Calu3 (cell line): ENCODE data around the gene MSI2. TPM values are rescaled to one million over a fixed set of nuclear protein-coding genes. Genes with fewer than 3 reads are reported as not detected.

Experiments
- BruUV-seq: library from RNA; stranded (reverse); fragments of 400-500 nt; replicated peaks from 2 replicates; lab custom pipeline; 2021; lab: Mats Ljungman, UMichigan
- CTCF ChIA-PET: fragments of 300-600 bp; sonication (Branson Sonifier 250); formaldehyde crosslinking; loops from one replicate; lab custom pipeline; 2022; ENCODE audit warnings: antibody characterized with exemption; lab: Charles Lee
- DNase-seq: peaks from one replicate; pipeline ENCODE4 v3.0.0; 2022
- H3K27ac Mint-ChIP-seq: one replicate; pipeline ENCODE4 v1.8.0; 2022; ENCODE audit warnings: mixed read lengths; ENCODE audit not compliant: unreplicated experiment
- H3K27me3 Mint-ChIP-seq: one replicate; pipeline ENCODE4 v1.8.0; 2022; ENCODE audit warnings: mixed read lengths; ENCODE audit not compliant: unreplicated experiment
- H3K36me3 Mint-ChIP-seq: one replicate; pipeline ENCODE4 v1.8.0; 2022; ENCODE audit warnings: mild to moderate bottlenecking, moderate library complexity, mixed read lengths; ENCODE audit not compliant: insufficient read depth, unreplicated experiment
- H3K4me1 Mint-ChIP-seq: one replicate; pipeline ENCODE4 v1.8.0; 2022; ENCODE audit warnings: mild to moderate bottlenecking, low read depth, mixed read lengths; ENCODE audit not compliant: unreplicated experiment
- H3K4me3 Mint-ChIP-seq: one replicate; pipeline ENCODE4 v1.8.0; 2022; ENCODE audit warnings: mild to moderate bottlenecking, low read depth, moderate library complexity, mixed read lengths; ENCODE audit not compliant: unreplicated experiment
- H3K9me3 Mint-ChIP-seq: one replicate; pipeline ENCODE4 v1.8.0; 2022; ENCODE audit warnings: low read depth, mixed read lengths; ENCODE audit not compliant: unreplicated experiment
- intact Hi-C: fragments of 100-400 bp; cut with micrococcal nuclease; formaldehyde crosslinking; loops from one replicate; pipeline ENCODE4 v1.10.0; 2022; ENCODE audit not compliant: unreplicated experiment
- total RNA-seq: library from RNA; stranded (reverse); gene quantifications from 2 replicates; pipeline ENCODE4 v1.2.3, GENCODE V29; 2022
- TF ChIP-seq, protein P1 (sequence below): fragments of 200-600 bp; IDR thresholded peaks from one replicate; pipeline ENCODE4 v1.8.0; 2022; ENCODE audit warnings: antibody characterized with exemption; ENCODE audit not compliant: unreplicated experiment

MSI2 gene
- total RNA-seq, 1 experiment from 2014 or later = 66.4 TPM

- H3K4me3 Mint-ChIP-seq = no peak overlapping the region
- TF ChIP-seq, protein P1, sequence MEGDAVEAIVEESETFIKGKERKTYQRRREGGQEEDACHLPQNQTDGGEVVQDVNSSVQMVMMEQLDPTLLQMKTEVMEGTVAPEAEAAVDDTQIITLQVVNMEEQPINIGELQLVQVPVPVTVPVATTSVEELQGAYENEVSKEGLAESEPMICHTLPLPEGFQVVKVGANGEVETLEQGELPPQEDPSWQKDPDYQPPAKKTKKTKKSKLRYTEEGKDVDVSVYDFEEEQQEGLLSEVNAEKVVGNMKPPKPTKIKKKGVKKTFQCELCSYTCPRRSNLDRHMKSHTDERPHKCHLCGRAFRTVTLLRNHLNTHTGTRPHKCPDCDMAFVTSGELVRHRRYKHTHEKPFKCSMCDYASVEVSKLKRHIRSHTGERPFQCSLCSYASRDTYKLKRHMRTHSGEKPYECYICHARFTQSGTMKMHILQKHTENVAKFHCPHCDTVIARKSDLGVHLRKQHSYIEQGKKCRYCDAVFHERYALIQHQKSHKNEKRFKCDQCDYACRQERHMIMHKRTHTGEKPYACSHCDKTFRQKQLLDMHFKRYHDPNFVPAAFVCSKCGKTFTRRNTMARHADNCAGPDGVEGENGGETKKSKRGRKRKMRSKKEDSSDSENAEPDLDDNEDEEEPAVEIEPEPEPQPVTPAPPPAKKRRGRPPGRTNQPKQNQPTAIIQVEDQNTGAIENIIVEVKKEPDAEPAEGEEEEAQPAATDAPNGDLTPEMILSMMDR = no peak
- no peaks in the 10 kb centered on the region for H3K9me3 Mint-ChIP-seq
- intact Hi-C loops = no loop called here
- DNase-seq = no peak
- peak overlapping the region; percentile 13 for H3K27ac Mint-ChIP-seq
- H3K4me1 Mint-ChIP-seq = peaks cover 65% of the 10 kb centered on the region
- peaks cover 5% of the 10 kb centered on the region for H3K36me3 Mint-ChIP-seq
- no peaks in the 10 kb centered on the region for H3K27me3 Mint-ChIP-seq
- CTCF ChIA-PET = no interaction called here
- BruUV-seq = no TSS peak
Observed at GRCh38 chr17:57436565-57436964, 180.2 kb downstream of the MSI2 start.

DNA sequence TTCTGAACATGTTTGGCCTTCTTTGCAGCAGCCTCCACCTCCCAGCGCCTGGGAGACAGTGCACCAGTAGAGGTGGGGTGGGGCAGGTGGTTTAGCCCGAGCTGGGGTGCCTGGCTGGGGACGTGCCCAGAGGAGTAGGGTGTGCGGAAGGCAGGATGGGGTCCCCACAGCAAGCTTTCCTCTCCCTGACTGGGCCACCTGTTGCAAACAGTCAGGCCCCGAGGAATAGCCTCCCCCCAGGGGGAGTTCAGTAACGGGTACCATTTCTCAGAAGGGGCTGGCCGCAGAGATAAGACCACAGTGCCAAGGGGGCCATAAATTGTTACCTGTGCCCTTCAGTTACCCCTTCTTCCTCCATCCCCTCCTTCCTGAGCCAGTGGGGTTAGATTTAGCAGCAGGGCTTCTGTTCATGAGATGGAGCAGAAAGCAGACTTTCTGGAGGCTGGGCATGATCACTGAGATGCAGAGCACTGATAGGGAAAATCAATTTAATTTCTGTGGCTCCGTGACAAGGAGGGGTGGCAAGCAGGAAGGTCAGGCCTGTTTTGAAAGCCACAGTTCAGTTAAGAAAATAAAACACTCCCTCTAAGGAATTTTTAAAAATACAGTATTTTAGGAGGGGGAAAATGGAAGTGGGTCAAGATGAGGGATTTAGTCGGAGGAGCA lies 181.9 kb downstream of the MSI2 start:
- Mint-ChIP-seq H3K9me3 (no peaks in the 10 kb centered on the region), H3K36me3 (no peaks in the 10 kb centered on the region), H3K4me1 (peaks cover 57% of the 10 kb centered on the region), H3K4me3 (no peak overlapping the region), H3K27ac (no peak overlapping the region), H3K27me3 (no peaks in the 10 kb centered on the region)
- TF ChIP-seq, protein P1 = no peak
- intact Hi-C loops = no loop called here
- no peak for DNase-seq
- CTCF ChIA-PET = no interaction called here
- BruUV-seq = no TSS peak

GRCh38 chr17:57439651-57440050 lies 183.3 kb downstream of the MSI2 start:
- no peaks in the 10 kb centered on the region for H3K36me3 Mint-ChIP-seq
- intact Hi-C loops = loop anchor here (1.0 to 5.0 kb wide), 2 partner anchors 82 to 196 kb away; no protein-coding TSS in a partner anchor
- no peak for DNase-seq
- H3K9me3 Mint-ChIP-seq = no peaks in the 10 kb centered on the region
- CTCF ChIA-PET = interaction anchor here (0.7 to 2.9 kb wide), 4 partner anchors 18 to 196 kb away, joined by 4 to 33 read pairs (median 8); no protein-coding TSS in a partner anchor
- no peaks in the 10 kb centered on the region for H3K27me3 Mint-ChIP-seq
- no TSS peak for BruUV-seq
- H3K27ac Mint-ChIP-seq = peak overlapping the region; percentile 89
- H3K4me3 Mint-ChIP-seq = no peak overlapping the region
- TF ChIP-seq, protein P1 = no peak
- H3K4me1 Mint-ChIP-seq = peaks cover 57% of the 10 kb centered on the region

GRCh38 chr17:57440522-57441269 lies 184.4 kb downstream of the MSI2 start:
- Mint-ChIP-seq H3K9me3 (no peaks in the 10 kb centered on the region), H3K4me3 (peak overlapping the region; percentile 57), H3K4me1 (peaks cover 56% of the 10 kb centered on the region), H3K36me3 (no peaks in the 10 kb centered on the region), H3K27me3 (no peaks in the 10 kb centered on the region), H3K27ac (peak overlapping the region; percentile 89)
- BruUV-seq = no TSS peak
- DNase-seq = peak; percentile 71
- CTCF ChIA-PET = interaction anchor here (0.6 to 2.9 kb wide), 5 partner anchors 19 to 197 kb away, joined by 4 to 33 read pairs (median 5); no protein-coding TSS in a partner anchor
- intact Hi-C loops = loop anchor here (1.0 to 5.0 kb wide), 2 partner anchors 83 to 197 kb away; no protein-coding TSS in a partner anchor
- TF ChIP-seq, protein P1 = peak; percentile 30
